ENCODE data around the gene OLFM3.

DNA sequence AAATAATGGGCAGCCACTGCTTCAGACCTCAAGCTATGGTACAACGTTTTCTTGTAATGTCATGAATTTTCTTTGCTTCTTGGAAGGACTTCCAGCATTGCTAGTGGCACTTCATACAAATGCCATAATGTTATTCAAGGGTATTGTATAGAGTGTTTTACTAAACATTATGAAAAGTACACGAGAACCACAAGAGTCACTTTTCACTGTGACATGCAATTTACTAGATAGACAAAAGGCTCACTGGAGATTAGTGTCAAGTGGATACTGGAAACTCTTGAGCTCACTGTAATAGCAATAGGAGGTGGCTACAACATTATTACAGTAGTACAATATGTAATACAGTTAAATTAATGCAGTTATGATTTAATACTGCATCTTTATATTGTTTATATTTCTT lies 5.3 kb upstream of the OLFM3 start:
- TF ChIP-seq POLR2A (IDR thresholded peaks at IDR 0.05; ENCODE audit: low read depth), result no peak
- TF ChIP-seq, protein P1, sequence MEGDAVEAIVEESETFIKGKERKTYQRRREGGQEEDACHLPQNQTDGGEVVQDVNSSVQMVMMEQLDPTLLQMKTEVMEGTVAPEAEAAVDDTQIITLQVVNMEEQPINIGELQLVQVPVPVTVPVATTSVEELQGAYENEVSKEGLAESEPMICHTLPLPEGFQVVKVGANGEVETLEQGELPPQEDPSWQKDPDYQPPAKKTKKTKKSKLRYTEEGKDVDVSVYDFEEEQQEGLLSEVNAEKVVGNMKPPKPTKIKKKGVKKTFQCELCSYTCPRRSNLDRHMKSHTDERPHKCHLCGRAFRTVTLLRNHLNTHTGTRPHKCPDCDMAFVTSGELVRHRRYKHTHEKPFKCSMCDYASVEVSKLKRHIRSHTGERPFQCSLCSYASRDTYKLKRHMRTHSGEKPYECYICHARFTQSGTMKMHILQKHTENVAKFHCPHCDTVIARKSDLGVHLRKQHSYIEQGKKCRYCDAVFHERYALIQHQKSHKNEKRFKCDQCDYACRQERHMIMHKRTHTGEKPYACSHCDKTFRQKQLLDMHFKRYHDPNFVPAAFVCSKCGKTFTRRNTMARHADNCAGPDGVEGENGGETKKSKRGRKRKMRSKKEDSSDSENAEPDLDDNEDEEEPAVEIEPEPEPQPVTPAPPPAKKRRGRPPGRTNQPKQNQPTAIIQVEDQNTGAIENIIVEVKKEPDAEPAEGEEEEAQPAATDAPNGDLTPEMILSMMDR (IDR thresholded peaks at IDR 0.05), result no peak
- TF ChIP-seq POLR2AphosphoS5 (IDR thresholded peaks at IDR 0.05), result no peak
- TF ChIP-seq EP300 (IDR thresholded peaks at IDR 0.05), result no peak

Measured in esophagus muscularis mucosa (tissue), 4 donors.